Measurements from ENCODE around the gene DUSP14. TPM values are rescaled to one million over a fixed set of nuclear protein-coding genes. Genes with fewer than 3 reads are reported as not detected.

DUSP14 gene
- polyA plus RNA-seq, 6 donors from 2014 or later: 3.4 to 8.0 (median 5.4) TPM

- peaks cover 24 to 27% of the 10 kb centered on the region in 2 donors for H3K36me3 Mint-ChIP-seq
- no peak for DNase-seq
- H3K9me3 Mint-ChIP-seq: no peaks in the 10 kb centered on the region
- H3K4me1 Mint-ChIP-seq: no peaks in the 10 kb centered on the region
- H3K4me3 Mint-ChIP-seq: no peak overlapping the region
- no peak overlapping the region for H3K27ac Mint-ChIP-seq
- no peaks in the 10 kb centered on the region for H3K27me3 Mint-ChIP-seq
- no peak for ATAC-seq (ENCODE audit: low read depth in 2 of 2)
These were observed 19.5 kb upstream of the DUSP14 start for GRCh38 chr17:37470181-37470580.

GRCh38 chr17:37475731-37476420 lies 13.8 kb upstream of the DUSP14 start:
- no peaks in the 10 kb centered on the region for H3K27me3 Mint-ChIP-seq
- no peak for DNase-seq
- no peaks in the 10 kb centered on the region for H3K9me3 Mint-ChIP-seq
- no peak for ATAC-seq (ENCODE audit: low read depth in 2 of 2)
- H3K4me1 Mint-ChIP-seq: no peaks in the 10 kb centered on the region
- H3K36me3 Mint-ChIP-seq: peaks cover 19 to 37% of the 10 kb centered on the region in 2 donors
- no peak overlapping the region for H3K27ac Mint-ChIP-seq
- no peak overlapping the region for H3K4me3 Mint-ChIP-seq

GRCh38 chr17:37476431-37477120 lies 13.1 kb upstream of the DUSP14 start:
- peaks cover 15 to 30% of the 10 kb centered on the region in 2 donors for H3K36me3 Mint-ChIP-seq

GRCh38 chr17:37478187-37478586 lies 11.5 kb upstream of the DUSP14 start:
- DNase-seq (no peak), ATAC-seq (ENCODE audit: low read depth in 2 of 2) (no peak)
- H3K4me1 Mint-ChIP-seq: no peaks in the 10 kb centered on the region
- H3K27me3 Mint-ChIP-seq: no peaks in the 10 kb centered on the region
- no peak overlapping the region for H3K27ac Mint-ChIP-seq
- no peak overlapping the region for H3K4me3 Mint-ChIP-seq
- no peaks in the 10 kb centered on the region for H3K9me3 Mint-ChIP-seq
- peaks cover 14 to 22% of the 10 kb centered on the region in 2 donors for H3K36me3 Mint-ChIP-seq

More at GRCh38 chr17:37476431-37477120, 13.1 kb upstream of the DUSP14 start:
- no peaks in the 10 kb centered on the region for H3K4me1 Mint-ChIP-seq
- no peaks in the 10 kb centered on the region for H3K27me3 Mint-ChIP-seq
- no peak overlapping the region for H3K27ac Mint-ChIP-seq
- H3K9me3 Mint-ChIP-seq: no peaks in the 10 kb centered on the region
- no peak overlapping the region for H3K4me3 Mint-ChIP-seq
- no peak for ATAC-seq (ENCODE audit: low read depth in 2 of 2)
- no peak for DNase-seq

GRCh38 chr17:37479025-37479424 lies 10.7 kb upstream of the DUSP14 start:
- peak overlapping the region in 1 of 6 donors; percentile 54 for H3K27ac Mint-ChIP-seq
- H3K4me1 Mint-ChIP-seq: no peaks in the 10 kb centered on the region

GRCh38 chr17:37480427-37480826 lies 9.3 kb upstream of the DUSP14 start:
- no peak overlapping the region for H3K4me3 Mint-ChIP-seq
- ATAC-seq (ENCODE audit: low read depth in 2 of 2) (no peak), DNase-seq (no peak)
- no peak overlapping the region for H3K27ac Mint-ChIP-seq
- H3K36me3 Mint-ChIP-seq: peaks cover 7 to 16% of the 10 kb centered on the region in 2 donors
- no peaks in the 10 kb centered on the region for H3K9me3 Mint-ChIP-seq
- no peaks in the 10 kb centered on the region for H3K27me3 Mint-ChIP-seq
- H3K4me1 Mint-ChIP-seq: no peaks in the 10 kb centered on the region

More at GRCh38 chr17:37479025-37479424, 10.7 kb upstream of the DUSP14 start:
- Mint-ChIP-seq H3K27me3 (no peaks in the 10 kb centered on the region), H3K9me3 (no peaks in the 10 kb centered on the region), H3K4me3 (no peak overlapping the region), H3K36me3 (peaks cover 7 to 16% of the 10 kb centered on the region in 2 donors)
- DNase-seq (no peak), ATAC-seq (ENCODE audit: low read depth in 2 of 2) (no peak)

GRCh38 chr17:37481001-37481665 lies 8.6 kb upstream of the DUSP14 start:
- Mint-ChIP-seq H3K27ac (no peak overlapping the region), H3K9me3 (no peaks in the 10 kb centered on the region), H3K36me3 (peaks cover 7 to 16% of the 10 kb centered on the region in 2 donors), H3K27me3 (no peaks in the 10 kb centered on the region), H3K4me3 (no peak overlapping the region), H3K4me1 (no peaks in the 10 kb centered on the region)
- ATAC-seq (ENCODE audit: low read depth in 2 of 2) (no peak), DNase-seq (no peak)

DNA sequence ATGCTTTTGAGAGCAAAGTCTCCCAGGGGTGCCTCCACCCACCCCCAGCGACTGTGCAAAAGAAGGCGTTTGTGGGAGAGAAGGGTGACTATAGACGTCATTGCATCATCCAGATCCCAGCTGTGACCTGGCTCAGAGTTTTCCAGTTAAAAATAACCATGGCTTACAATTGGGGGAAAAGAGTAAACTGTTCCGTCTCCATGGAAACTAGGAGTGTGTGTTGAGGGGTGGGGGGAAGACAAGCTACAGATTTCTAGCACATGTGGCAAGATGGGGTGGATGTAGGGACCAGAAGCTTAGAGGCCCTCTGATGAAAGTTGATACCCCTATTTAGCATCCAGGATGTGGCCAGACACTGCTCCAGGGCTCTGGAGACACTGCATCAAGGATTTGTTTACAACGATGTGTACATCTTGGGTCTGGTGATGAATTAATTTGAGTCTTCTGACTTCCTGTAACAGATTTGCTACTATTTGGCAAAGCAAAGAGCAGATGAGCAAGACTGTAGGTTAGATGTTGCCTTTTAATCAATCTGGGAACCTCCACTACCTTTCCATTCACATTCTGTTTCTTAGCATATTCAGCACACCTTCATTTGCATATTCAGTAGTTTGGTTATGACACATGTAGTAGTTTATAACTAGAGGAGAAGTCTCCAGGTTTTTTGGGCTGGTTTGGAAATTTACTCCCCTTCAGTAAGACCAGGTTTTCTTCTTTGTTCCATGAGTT lies 6.2 kb upstream of the DUSP14 start:
- DNase-seq (no peak), ATAC-seq (ENCODE audit: low read depth in 2 of 2) (no peak)
- peaks cover 0 to 8% of the 10 kb centered on the region in 2 donors for H3K36me3 Mint-ChIP-seq
- no peak overlapping the region for H3K4me3 Mint-ChIP-seq
- no peaks in the 10 kb centered on the region for H3K9me3 Mint-ChIP-seq
- no peak overlapping the region for H3K27ac Mint-ChIP-seq
- H3K27me3 Mint-ChIP-seq: no peaks in the 10 kb centered on the region
- peaks cover 0 to 6% (median 0%) of the 10 kb centered on the region in 3 donors for H3K4me1 Mint-ChIP-seq

DNA sequence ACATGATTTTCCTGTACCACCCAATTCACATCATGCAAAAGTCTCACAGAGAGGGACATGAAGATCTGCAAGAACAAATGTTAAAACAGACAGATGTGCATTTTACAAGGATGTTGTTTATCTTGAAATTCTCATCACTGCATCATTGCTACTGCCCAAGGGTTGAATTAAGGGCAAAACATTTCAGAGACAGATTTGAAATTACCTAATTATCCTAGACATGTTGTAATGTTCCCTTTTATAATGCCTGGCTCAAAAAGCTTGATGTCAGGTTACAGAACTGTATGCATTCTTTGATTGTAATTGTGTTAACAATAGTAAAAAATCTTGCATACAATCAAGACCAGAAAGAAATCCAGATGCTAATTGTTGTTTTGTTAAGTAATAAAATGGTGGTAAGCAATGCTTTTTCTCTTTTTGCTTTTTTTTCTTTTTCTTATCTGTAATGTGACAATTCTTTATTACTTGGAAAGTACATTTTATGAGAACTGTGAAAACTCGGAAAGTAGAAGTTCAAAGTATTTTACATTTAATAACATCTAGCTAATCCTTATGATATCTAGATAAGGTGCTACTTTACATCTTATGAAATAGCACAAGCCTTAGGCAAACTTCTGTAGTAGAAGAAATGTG lies 3.6 kb upstream of the DUSP14 start:
- no peak for ATAC-seq (ENCODE audit: low read depth in 2 of 2)
- peak overlapping the region in 1 of 8 donors; percentile 49 for H3K4me3 Mint-ChIP-seq
- no peaks in the 10 kb centered on the region for H3K27me3 Mint-ChIP-seq
- peaks cover 9 to 21% (median 13%) of the 10 kb centered on the region in 3 donors for H3K4me1 Mint-ChIP-seq
- no peak overlapping the region for H3K27ac Mint-ChIP-seq
- H3K9me3 Mint-ChIP-seq: no peaks in the 10 kb centered on the region
- DNase-seq: no peak
- no peaks in the 10 kb centered on the region for H3K36me3 Mint-ChIP-seq

GRCh38 chr17:37488009-37488604 lies 1.6 kb upstream of the DUSP14 start:
- peak overlapping the region; percentile 91 to 98 (median 94) for H3K4me3 Mint-ChIP-seq
- no peaks in the 10 kb centered on the region for H3K9me3 Mint-ChIP-seq
- H3K27me3 Mint-ChIP-seq: no peaks in the 10 kb centered on the region
- H3K27ac Mint-ChIP-seq: peak overlapping the region in 1 of 6 donors; percentile 69
- peaks cover 13 to 25% (median 17%) of the 10 kb centered on the region in 3 donors for H3K4me1 Mint-ChIP-seq
- no peaks in the 10 kb centered on the region for H3K36me3 Mint-ChIP-seq
- DNase-seq: no peak
- no peak for ATAC-seq (ENCODE audit: low read depth in 2 of 2)

DNA sequence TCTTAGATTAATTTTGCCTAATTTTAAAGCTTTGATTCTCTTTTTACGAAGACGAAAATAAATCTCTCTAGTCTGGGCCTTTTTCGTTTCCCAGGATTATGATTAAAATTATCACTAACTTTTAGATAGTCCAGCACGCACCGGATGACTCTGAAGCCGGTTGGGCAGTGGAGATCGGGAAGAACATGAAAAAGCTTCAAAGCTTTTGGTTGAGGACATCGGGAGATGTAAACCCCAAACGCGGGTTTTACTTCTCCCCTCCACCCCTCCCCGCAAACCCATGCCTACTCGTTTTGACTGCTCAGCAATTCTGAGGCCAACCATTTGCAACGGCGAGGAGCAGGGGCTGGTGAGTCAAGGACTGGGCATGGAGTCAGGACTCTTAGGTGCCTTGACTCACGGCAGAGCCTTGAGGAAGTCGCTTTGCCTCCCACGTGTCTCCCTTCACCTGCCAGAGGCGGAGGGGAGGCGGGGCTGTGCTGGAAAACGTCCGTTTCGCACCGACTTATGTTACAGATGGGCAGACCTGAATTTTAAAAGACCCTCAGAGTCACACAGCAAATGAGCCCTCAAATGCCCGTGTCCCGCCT lies 989 bp upstream of the DUSP14 start:
- ATAC-seq (ENCODE audit: low read depth in 2 of 2): peak in 1 of 2 donors; percentile 6
- no peaks in the 10 kb centered on the region for H3K27me3 Mint-ChIP-seq

GRCh38 chr17:37490022-37490587 lies 414 bp downstream of the DUSP14 start:
- peak overlapping the region; percentile 59 to 95 (median 92) for H3K27ac Mint-ChIP-seq
- peaks cover 13 to 32% (median 17%) of the 10 kb centered on the region in 3 donors for H3K4me1 Mint-ChIP-seq

More for the DNA sequence above, 989 bp upstream of the DUSP14 start:
- Mint-ChIP-seq H3K36me3 (no peaks in the 10 kb centered on the region), H3K27ac (peak overlapping the region in 2 of 6 donors; percentile 51 to 69), H3K9me3 (no peaks in the 10 kb centered on the region), H3K4me3 (peak overlapping the region; percentile 91 to 98 (median 94)), H3K4me1 (peaks cover 13 to 29% (median 17%) of the 10 kb centered on the region in 3 donors)
- no peak for DNase-seq

More at GRCh38 chr17:37490022-37490587, 414 bp downstream of the DUSP14 start:
- H3K36me3 Mint-ChIP-seq: no peaks in the 10 kb centered on the region
- peak; percentile 73 for DNase-seq
- peak overlapping the region; percentile 87 to 98 (median 96) for H3K4me3 Mint-ChIP-seq
- ATAC-seq (ENCODE audit: low read depth in 2 of 2): peak; percentile 70 to 71
- H3K9me3 Mint-ChIP-seq: no peaks in the 10 kb centered on the region
- no peaks in the 10 kb centered on the region for H3K27me3 Mint-ChIP-seq
